ENCODE results near the gene MANEA. TPM values are rescaled to one million over a fixed set of nuclear protein-coding genes. Genes with fewer than 3 reads are reported as not detected.

Gene MANEA
- total and polyA plus RNA-seq, 2 of the 13 experiments (the other 11 are each of a cell fraction or from before 2014, with no cell fraction given), result 10.0 to 10.9 TPM

GRCh38 chr6:95546148-95546547 is 31.2 kb upstream of the MANEA start (continued):
- TF ChIP-seq SKIL (CRISPR knock-in tag; IDR thresholded peaks at IDR 0.05; ENCODE audit: borderline replicate concordance) (no peak), ZEB1 (IDR thresholded peaks at IDR 0.05; ENCODE audit: insufficient replicate concordance, low read depth) (no peak), CEBPG (CRISPR knock-in tag; IDR thresholded peaks at IDR 0.05) (no peak), ZNF234 (CRISPR knock-in tag; conservative IDR thresholded peaks at IDR 0.05) (no peak), FOXK2 (IDR thresholded peaks at IDR 0.05) (no peak)
- TF ChIP-seq, protein P1, sequence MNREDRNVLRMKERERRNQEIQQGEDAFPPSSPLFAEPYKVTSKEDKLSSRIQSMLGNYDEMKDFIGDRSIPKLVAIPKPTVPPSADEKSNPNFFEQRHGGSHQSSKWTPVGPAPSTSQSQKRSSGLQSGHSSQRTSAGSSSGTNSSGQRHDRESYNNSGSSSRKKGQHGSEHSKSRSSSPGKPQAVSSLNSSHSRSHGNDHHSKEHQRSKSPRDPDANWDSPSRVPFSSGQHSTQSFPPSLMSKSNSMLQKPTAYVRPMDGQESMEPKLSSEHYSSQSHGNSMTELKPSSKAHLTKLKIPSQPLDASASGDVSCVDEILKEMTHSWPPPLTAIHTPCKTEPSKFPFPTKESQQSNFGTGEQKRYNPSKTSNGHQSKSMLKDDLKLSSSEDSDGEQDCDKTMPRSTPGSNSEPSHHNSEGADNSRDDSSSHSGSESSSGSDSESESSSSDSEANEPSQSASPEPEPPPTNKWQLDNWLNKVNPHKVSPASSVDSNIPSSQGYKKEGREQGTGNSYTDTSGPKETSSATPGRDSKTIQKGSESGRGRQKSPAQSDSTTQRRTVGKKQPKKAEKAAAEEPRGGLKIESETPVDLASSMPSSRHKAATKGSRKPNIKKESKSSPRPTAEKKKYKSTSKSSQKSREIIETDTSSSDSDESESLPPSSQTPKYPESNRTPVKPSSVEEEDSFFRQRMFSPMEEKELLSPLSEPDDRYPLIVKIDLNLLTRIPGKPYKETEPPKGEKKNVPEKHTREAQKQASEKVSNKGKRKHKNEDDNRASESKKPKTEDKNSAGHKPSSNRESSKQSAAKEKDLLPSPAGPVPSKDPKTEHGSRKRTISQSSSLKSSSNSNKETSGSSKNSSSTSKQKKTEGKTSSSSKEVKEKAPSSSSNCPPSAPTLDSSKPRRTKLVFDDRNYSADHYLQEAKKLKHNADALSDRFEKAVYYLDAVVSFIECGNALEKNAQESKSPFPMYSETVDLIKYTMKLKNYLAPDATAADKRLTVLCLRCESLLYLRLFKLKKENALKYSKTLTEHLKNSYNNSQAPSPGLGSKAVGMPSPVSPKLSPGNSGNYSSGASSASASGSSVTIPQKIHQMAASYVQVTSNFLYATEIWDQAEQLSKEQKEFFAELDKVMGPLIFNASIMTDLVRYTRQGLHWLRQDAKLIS (CRISPR knock-in tag; IDR thresholded peaks at IDR 0.05), result no peak
- TF ChIP-seq, protein P2, sequence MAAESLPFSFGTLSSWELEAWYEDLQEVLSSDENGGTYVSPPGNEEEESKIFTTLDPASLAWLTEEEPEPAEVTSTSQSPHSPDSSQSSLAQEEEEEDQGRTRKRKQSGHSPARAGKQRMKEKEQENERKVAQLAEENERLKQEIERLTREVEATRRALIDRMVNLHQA (CRISPR knock-in tag; IDR thresholded peaks at IDR 0.05), result no peak

DNA sequence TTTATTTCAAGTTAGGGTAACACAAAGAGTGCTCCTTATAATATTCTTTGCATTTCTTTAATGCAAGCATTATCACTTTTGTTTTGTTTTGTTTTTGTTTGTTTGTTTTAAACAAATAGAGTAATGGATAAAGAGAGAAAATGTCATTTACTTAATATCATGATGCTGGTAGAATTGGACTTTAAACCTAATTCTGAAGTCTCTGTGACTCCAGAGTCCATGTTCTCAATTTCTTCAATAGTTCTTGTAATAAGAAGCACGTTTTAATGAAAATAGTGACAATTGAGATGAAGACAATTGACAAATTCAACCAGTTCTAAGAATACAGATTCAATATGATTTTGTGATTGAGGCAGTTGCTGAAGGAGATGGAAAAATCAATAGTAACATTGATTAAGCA is 30.3 kb upstream of the MANEA start:
- DNase-seq (ENCODE audit: low spot score), result no peak
- H3K27ac ChIP-seq (ENCODE audit: extremely low read length, insufficient read depth, low read length), result no peak overlapping the region
- H3K9ac ChIP-seq (ENCODE audit: insufficient read depth, low read depth, low read length), result no peak overlapping the region
- TF ChIP-seq ZNF609 (CRISPR knock-in tag; IDR thresholded peaks at IDR 0.05; ENCODE audit: borderline replicate concordance), result no peak
- no peak for TF ChIP-seq RAD51 (IDR thresholded peaks at IDR 0.05; ENCODE audit: borderline replicate concordance)
- no peak for TF ChIP-seq MTA3 (CRISPR knock-in tag; IDR thresholded peaks at IDR 0.05)
- TF ChIP-seq NR3C1 (CRISPR knock-in tag; IDR thresholded peaks at IDR 0.05), result no peak
- no peak overlapping the region for H2AFZ ChIP-seq (ENCODE audit: low read length)
- CTCF ChIA-PET (ENCODE audit: low intra/inter-chr PET ratio, low total read pairs), result no interaction called here
- ATAC-seq, result no peak
- H3K4me1 ChIP-seq (ENCODE audit: insufficient read depth, low read length), result no peaks in the 10 kb centered on the region
- no TSS peak for BruUV-seq (replicated peaks)
- POLR2A ChIA-PET, result no interaction called here
- FAIRE-seq, result no peak
- H3K27me3 ChIP-seq (ENCODE audit: control insufficient read depth in 1 of 2, insufficient read depth in 2 of 2, low read length in 2 of 2), result no peaks in the 10 kb centered on the region
- no peaks in the 10 kb centered on the region for H4K20me1 ChIP-seq (ENCODE audit: insufficient read depth, low read length)
- H3K9me3 ChIP-seq (ENCODE audit: low read length), result no peaks in the 10 kb centered on the region
- in situ Hi-C loops (cut with HindIII; ENCODE audit: extremely low pct_ligation_motif_present, low pct_unique_long_range_greater_than_20kb) (no loop called here), intact Hi-C loops (cut with micrococcal nuclease; ENCODE audit: unreplicated experiment) (no loop called here)
- H3K36me3 ChIP-seq (replicated peaks in 1 of 2; ENCODE audit: control insufficient read depth in 1 of 2, insufficient read depth in 2 of 2, low read length in 2 of 2), result no peaks in the 10 kb centered on the region
- no peak overlapping the region for H3K4me3 ChIP-seq (replicated peaks in 1 of 3; ENCODE audit: insufficient read depth in 1 of 3, low read depth in 2 of 3, low read length in 3 of 3)
- 0% methylated on average over 1 of the region's 1 CpG for WGBS (ENCODE audit: low lambda C conversion rate)
- H3K4me2 ChIP-seq (ENCODE audit: low read depth, low read length), result no peak overlapping the region
- no peaks in the 10 kb centered on the region for H3K79me2 ChIP-seq (ENCODE audit: insufficient read depth, low read length)

All from HepG2 (cell line).